ENCODE data around the gene DNAH9.

Gene DNAH9

DNA sequence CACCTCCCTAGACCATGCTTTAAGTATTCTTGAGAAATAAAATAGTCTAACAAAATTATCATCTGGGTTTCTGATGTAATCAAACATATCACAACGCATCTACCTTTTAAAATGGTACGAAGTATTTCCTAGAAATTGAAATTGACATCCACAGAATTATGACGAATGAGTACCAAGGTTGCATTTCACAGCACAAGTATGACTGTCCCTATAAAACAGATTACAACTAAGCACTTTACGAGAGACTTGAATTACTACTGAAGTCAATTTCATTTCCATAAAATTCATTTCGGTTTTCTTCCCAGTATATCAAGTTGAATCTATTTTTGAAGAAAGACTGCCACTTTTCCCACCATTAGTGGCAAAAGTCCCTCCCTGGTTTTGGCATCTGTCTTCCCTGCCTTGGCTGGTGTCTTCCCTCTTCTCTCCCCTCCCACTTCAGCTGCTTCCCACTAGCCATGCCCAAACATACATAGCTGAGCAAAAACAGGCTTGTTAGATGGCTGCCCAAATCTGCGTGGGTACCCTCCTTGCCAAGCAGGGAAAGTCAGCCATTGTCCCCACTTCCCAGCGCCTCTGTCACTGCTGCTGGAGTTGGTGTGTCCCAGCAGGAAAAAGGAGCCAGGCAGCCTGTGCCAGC is 29.2 kb downstream of the DNAH9 start:
- Mint-ChIP-seq H3K36me3 (ENCODE audit: low read depth) (no peaks in the 10 kb centered on the region), H3K4me1 (ENCODE audit: low read depth) (no peaks in the 10 kb centered on the region), H3K4me3 (no peak overlapping the region), H3K27me3 (ENCODE audit: low read depth) (no peaks in the 10 kb centered on the region), H3K9me3 (peaks cover 18% of the 10 kb centered on the region), H3K27ac (no peak overlapping the region)
- no peak for DNase-seq (ENCODE audit: low spot score)

DNA sequence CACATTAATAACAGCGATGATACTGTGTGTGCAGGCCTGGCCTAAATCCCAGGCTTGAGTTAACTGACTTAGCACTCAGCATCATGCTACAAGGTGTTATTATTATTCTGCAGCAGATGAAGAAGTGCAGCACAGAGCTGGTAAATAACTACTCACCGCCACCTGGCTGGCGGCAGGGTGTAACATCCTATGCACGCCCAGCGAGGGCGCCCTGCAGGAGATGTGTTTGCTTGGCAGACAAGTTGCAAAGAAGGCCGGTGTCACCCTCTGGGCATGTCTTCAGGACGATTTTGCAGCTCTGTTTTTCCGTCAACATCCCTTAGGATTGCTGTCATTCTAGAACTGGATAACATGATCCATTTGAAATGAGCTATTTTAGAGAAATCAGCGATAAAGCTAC is 30.1 kb downstream of the DNAH9 start:
- Mint-ChIP-seq H3K4me3 (no peak overlapping the region), H3K27ac (no peak overlapping the region), H3K9me3 (peaks cover 21% of the 10 kb centered on the region), H3K27me3 (ENCODE audit: low read depth) (no peaks in the 10 kb centered on the region), H3K4me1 (ENCODE audit: low read depth) (no peaks in the 10 kb centered on the region), H3K36me3 (ENCODE audit: low read depth) (no peaks in the 10 kb centered on the region)
- DNase-seq (ENCODE audit: low spot score): no peak

- no peaks in the 10 kb centered on the region for H3K36me3 Mint-ChIP-seq (ENCODE audit: low read depth)
- H3K9me3 Mint-ChIP-seq: peaks cover 17% of the 10 kb centered on the region
- no peaks in the 10 kb centered on the region for H3K27me3 Mint-ChIP-seq (ENCODE audit: low read depth)
- H3K4me3 Mint-ChIP-seq: no peak overlapping the region
- no peaks in the 10 kb centered on the region for H3K4me1 Mint-ChIP-seq (ENCODE audit: low read depth)
- no peak for DNase-seq (ENCODE audit: low spot score)
- H3K27ac Mint-ChIP-seq: no peak overlapping the region
These were observed 30.6 kb downstream of the DNAH9 start for GRCh38 chr17:11628831-11629230.

DNA sequence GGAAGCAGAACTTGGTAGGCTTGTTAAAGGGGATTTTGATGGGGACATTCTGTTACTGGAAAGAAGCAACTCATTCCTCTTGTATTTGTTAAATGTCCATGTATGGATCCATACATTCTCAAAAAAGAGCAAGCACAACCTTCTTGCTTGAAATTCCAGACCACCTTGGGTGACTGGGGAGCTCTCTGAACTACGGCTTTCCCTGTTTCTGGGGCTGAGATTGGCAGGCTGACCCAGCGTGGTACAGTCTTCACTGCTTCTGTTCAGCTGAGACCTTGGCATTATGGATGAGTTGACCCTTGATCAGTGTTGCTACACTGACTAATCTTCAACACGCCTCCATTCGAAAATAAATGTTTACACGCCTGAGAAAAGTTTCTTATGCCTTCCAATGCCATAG is 38.5 kb downstream of the DNAH9 start:
- Mint-ChIP-seq H3K9me3 (peaks cover 18% of the 10 kb centered on the region), H3K27me3 (ENCODE audit: low read depth) (no peaks in the 10 kb centered on the region), H3K4me3 (no peak overlapping the region), H3K4me1 (ENCODE audit: low read depth) (no peaks in the 10 kb centered on the region), H3K27ac (no peak overlapping the region), H3K36me3 (ENCODE audit: low read depth) (no peaks in the 10 kb centered on the region)
- no peak for DNase-seq (ENCODE audit: low spot score)

GRCh38 chr17:11637796-11638195 is 39.5 kb downstream of the DNAH9 start:
- no peak for DNase-seq (ENCODE audit: low spot score)
- H3K9me3 Mint-ChIP-seq: peaks cover 12% of the 10 kb centered on the region
- H3K4me3 Mint-ChIP-seq: no peak overlapping the region
- no peaks in the 10 kb centered on the region for H3K36me3 Mint-ChIP-seq (ENCODE audit: low read depth)
- no peak overlapping the region for H3K27ac Mint-ChIP-seq
- H3K4me1 Mint-ChIP-seq (ENCODE audit: low read depth): no peaks in the 10 kb centered on the region
- no peaks in the 10 kb centered on the region for H3K27me3 Mint-ChIP-seq (ENCODE audit: low read depth)

DNA sequence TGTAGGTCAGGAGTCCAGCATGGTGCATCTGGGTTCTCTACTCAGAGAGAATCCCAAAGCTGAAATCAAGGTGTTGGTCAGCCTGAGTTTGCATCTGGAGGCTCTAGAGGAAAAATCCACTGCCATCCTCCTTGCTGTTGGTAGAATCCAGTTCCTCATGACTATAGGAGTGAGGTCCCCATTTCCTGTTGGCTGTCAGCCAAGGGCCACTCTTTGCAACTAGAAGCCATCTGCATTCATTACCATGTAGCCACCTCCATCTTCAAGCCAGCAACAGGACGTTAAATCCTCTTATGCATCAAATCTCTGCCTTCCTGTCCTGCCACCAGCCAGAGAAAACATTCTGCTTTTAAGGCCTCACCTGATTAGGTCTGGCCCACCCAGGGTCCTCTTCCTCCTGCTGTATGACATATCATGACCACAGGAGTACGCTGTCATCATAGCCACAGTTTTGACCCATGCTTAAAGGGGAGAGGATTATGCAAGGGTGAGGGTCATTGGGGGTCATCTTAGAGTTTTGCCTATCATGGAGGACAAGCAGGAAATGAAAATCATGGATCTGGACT is 40.5 kb downstream of the DNAH9 start:
- Mint-ChIP-seq H3K4me3 (no peak overlapping the region), H3K27ac (no peak overlapping the region), H3K9me3 (peaks cover 8% of the 10 kb centered on the region), H3K4me1 (ENCODE audit: low read depth) (no peaks in the 10 kb centered on the region), H3K27me3 (ENCODE audit: low read depth) (no peaks in the 10 kb centered on the region), H3K36me3 (ENCODE audit: low read depth) (no peaks in the 10 kb centered on the region)
- no peak for DNase-seq (ENCODE audit: low spot score)

DNA sequence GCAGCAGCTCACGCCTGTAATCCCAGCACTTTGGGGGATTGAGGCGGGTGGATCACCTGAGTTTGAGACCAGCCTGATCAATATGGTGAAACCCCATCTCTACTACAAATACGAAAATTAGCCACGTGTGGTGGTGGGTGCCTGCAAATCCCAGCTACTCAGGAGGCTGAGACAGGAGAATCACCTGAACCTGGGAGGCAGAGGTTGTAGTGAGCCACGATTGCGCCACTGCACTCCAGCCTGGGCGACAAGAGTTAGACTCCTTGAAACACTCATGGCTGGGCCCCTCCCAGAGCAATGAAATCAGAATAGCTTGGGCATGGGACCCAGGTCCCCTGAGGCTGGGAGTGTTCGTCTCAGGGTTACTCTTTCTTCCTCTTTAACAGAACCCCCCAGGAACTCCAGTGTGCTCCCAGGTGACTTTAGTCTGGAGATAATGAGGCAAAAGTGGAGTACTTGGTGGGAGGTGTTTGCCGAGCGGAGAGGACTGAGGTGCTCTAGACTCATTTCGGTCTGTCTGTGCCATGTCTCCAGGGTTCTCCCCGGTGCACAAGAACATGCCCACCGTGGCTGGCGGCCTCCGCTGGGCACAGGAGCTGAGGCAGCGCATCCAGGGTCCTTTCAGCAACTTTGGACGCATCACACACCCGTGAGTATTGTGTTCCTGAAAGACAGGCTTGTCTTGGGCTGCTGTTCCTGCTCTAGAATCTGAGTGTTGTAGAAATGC is 41.6 kb downstream of the DNAH9 start:
- Mint-ChIP-seq H3K27me3 (ENCODE audit: low read depth) (no peaks in the 10 kb centered on the region), H3K9me3 (peaks cover 4% of the 10 kb centered on the region)

DNA sequence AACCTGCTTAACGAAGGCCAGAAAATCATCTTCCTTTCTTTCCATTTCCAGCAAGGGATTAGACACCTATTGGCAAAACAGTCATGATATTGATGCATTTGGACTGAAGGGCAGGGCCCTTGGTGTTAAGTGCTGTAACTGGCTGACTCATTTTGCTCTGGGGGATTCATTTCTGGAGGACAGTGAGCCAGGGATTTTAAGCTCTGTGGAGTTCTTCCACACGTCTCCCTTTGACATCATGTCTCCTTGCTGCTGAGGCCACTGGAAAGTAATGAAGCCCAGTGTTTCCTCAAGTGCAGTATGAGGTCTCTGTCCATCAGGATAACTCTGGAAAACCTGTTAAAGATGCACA is 42.2 kb downstream of the DNAH9 start:
- DNase-seq (ENCODE audit: low spot score): no peak
- H3K4me1 Mint-ChIP-seq (ENCODE audit: low read depth): no peaks in the 10 kb centered on the region
- H3K4me3 Mint-ChIP-seq: no peak overlapping the region
- peaks cover 4% of the 10 kb centered on the region for H3K9me3 Mint-ChIP-seq
- no peaks in the 10 kb centered on the region for H3K36me3 Mint-ChIP-seq (ENCODE audit: low read depth)
- no peaks in the 10 kb centered on the region for H3K27me3 Mint-ChIP-seq (ENCODE audit: low read depth)
- no peak overlapping the region for H3K27ac Mint-ChIP-seq

More for the DNA sequence above, 41.6 kb downstream of the DNAH9 start:
- no peak for DNase-seq (ENCODE audit: low spot score)
- Mint-ChIP-seq H3K4me3 (no peak overlapping the region), H3K4me1 (ENCODE audit: low read depth) (no peaks in the 10 kb centered on the region), H3K27ac (no peak overlapping the region), H3K36me3 (ENCODE audit: low read depth) (no peaks in the 10 kb centered on the region)

DNA sequence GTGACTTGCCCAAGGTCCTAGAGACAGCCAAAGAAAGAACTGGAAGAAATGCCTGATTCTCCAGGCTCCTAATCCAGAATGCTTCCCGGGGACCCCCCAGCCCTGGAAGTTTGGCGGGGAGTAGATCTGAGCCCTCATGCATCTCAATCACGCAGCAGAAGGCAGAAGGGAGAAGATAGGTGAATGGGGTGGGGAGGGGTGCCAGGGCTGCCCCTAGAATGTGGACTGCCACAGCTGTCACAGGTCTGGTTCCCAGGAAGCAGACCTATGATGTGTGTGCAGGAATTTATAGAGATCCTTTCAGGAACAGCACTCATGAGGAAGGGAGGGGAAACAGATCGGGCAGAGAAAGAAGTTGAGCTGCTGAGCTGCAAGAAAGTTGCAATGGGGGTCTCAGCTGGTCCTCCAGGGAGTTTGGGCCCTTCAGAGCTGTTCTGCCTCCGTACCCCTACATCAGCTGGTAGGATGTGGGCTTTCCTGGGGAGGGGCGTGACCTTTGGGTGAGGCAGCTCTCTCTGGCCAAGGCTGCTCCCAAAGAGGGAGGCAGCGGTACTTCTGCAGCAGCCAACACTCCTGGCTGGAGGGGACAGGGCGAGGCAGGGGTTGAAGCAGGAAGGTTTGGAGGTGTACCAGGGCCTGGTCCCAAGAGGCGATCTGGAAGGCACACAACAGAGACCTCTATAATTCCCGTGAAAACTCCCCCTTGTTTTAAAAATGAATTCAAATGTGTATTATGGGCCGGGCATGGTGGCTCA is 43.4 kb downstream of the DNAH9 start:
- H3K27ac Mint-ChIP-seq: no peak overlapping the region

DNA sequence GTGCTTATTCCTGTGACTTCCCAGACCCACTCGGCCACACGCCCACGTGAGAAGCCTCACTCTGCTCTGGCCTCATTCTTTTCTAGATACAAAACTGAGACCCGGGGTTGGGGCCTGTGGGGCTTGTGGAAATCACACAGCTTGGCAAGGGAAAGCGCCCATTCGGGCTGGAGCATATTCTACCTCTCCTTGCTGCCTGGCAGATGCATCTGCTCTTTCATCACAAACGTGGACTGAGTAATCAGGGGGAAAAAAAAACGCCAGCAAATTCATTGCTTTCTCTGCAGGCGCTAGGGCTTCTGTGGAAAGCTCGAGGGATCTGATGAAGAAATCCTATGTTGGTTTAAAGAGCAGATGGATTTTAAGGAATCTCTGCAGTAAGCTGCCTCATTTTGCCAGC is 44.4 kb downstream of the DNAH9 start:
- H3K27me3 Mint-ChIP-seq (ENCODE audit: low read depth): no peaks in the 10 kb centered on the region
- no peaks in the 10 kb centered on the region for H3K4me1 Mint-ChIP-seq (ENCODE audit: low read depth)
- H3K36me3 Mint-ChIP-seq (ENCODE audit: low read depth): no peaks in the 10 kb centered on the region
- H3K9me3 Mint-ChIP-seq: peaks cover 4% of the 10 kb centered on the region
- no peak overlapping the region for H3K4me3 Mint-ChIP-seq
- H3K27ac Mint-ChIP-seq: no peak overlapping the region
- no peak for DNase-seq (ENCODE audit: low spot score)

More for the DNA sequence above, 43.4 kb downstream of the DNAH9 start:
- Mint-ChIP-seq H3K4me3 (no peak overlapping the region), H3K27me3 (ENCODE audit: low read depth) (no peaks in the 10 kb centered on the region), H3K36me3 (ENCODE audit: low read depth) (no peaks in the 10 kb centered on the region), H3K4me1 (ENCODE audit: low read depth) (no peaks in the 10 kb centered on the region), H3K9me3 (peaks cover 4% of the 10 kb centered on the region)
- DNase-seq (ENCODE audit: low spot score): no peak

DNA sequence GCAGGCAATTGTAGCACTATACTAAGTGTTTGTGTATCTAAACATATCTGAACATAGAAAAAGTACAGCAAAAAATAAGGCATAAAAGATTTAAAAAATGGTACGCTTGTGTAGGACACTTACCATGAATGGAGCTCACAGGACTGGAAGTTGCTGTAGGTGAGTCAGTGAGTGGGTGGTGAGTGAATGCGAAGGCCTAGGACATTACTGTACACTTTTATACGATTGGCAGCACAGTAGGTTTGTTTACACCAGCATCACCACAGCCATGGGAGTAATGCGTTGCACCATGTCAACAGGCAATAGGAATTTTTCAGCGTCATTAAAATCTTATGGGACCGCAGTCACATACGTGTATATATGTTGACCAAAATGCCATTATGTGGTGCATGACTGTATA is 45.6 kb downstream of the DNAH9 start:
- H3K4me3 Mint-ChIP-seq: no peak overlapping the region
- peaks cover 3% of the 10 kb centered on the region for H3K9me3 Mint-ChIP-seq
- no peaks in the 10 kb centered on the region for H3K4me1 Mint-ChIP-seq (ENCODE audit: low read depth)
- H3K36me3 Mint-ChIP-seq (ENCODE audit: low read depth): no peaks in the 10 kb centered on the region
- no peaks in the 10 kb centered on the region for H3K27me3 Mint-ChIP-seq (ENCODE audit: low read depth)
- H3K27ac Mint-ChIP-seq: no peak overlapping the region
- DNase-seq (ENCODE audit: low spot score): no peak

DNA sequence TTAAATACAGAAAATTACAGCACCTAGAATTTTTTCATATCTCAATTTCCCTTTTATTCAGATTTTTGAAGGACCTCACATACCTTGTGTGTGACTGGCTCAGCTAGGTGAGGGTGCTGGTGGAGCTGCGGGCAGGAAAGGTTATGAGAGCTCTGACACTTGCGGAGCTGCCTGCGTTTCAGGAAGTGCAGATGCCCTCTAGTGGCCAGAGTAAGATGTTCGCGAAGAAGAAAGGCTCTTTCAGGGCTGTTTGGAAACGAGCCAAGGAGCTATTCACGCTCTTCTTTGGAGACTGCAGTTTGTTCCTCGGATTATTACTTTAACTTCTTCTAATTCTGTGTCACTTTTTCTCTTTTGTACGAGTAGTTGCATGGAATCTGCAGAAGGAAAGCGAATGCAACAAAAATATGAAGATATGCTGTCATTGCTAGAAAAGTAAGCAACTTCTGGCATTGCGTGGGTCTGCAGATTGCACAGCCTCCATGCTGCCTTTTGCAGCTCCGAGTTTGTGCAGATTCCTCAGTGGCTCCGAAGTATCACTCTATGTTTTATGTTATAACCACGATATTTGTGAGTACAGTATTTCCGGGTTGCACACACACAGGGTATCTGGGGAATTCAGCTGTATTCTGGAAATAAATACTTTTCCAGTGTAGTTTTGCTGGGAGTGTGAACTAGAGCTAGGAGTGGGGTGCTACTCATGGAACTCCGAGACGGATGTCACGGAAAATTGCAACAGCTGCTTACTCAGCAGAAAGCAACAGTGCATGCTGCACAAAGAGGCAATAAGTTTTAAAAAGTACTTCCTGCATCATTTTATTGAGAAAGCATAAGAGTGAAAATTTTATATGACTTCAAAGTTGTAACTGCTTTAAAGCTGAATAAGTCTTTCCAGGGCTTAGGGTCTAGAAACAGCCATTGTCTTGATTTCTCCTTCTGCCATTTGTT is 46.3 kb downstream of the DNAH9 start:
- H3K9me3 Mint-ChIP-seq: no peaks in the 10 kb centered on the region
- no peaks in the 10 kb centered on the region for H3K36me3 Mint-ChIP-seq (ENCODE audit: low read depth)
- H3K4me1 Mint-ChIP-seq (ENCODE audit: low read depth): no peaks in the 10 kb centered on the region
- no peak overlapping the region for H3K27ac Mint-ChIP-seq
- peak; percentile 10 for DNase-seq (ENCODE audit: low spot score)
- no peak overlapping the region for H3K4me3 Mint-ChIP-seq
- H3K27me3 Mint-ChIP-seq (ENCODE audit: low read depth): no peaks in the 10 kb centered on the region

DNA sequence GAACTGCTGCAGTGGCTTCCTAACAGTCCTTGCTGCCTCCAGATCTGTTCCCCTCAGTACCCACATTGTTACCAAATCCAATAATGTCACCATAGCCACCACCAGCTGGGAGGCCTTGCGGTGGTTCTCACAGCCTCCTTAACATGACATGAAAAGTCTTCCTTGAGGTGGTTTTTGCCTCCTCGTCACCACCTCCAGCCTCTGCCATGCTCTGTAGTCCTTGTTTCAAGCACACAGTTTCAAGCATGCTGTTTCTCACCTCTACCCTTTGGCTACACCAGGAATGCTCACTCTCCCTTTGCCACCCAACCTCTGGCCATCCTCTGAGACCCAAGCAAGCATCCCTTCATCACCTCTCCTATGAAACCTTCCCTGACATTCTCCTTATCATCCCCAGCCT is 47.2 kb downstream of the DNAH9 start:
- no peaks in the 10 kb centered on the region for H3K9me3 Mint-ChIP-seq
- H3K4me1 Mint-ChIP-seq (ENCODE audit: low read depth): no peaks in the 10 kb centered on the region
- no peak overlapping the region for H3K4me3 Mint-ChIP-seq
- H3K27ac Mint-ChIP-seq: no peak overlapping the region
- no peaks in the 10 kb centered on the region for H3K36me3 Mint-ChIP-seq (ENCODE audit: low read depth)
- H3K27me3 Mint-ChIP-seq (ENCODE audit: low read depth): no peaks in the 10 kb centered on the region
- no peak for DNase-seq (ENCODE audit: low spot score)
